Prostate gland (tissue), 2 donors: ENCODE measurements around the gene EIPR1.

ENCODE experiments used
- POLR2A ChIP-seq: fragments of 450-650 bp; IDR thresholded peaks from one replicate; pipeline ENCODE4 v1.6.1; 2016; ENCODE audit warnings: antibody characterized with exemption, mild to moderate bottlenecking
- TF ChIP-seq, protein P1 (sequence below), 4 experiments: fragments of 200-600 bp in 2 of 4; fragments of 450-650 bp in 2 of 4; sonication (generic) in 2 of 4; IDR thresholded peaks; 1 replicate in 3 of 4; 2 replicates in 1 of 4; pipeline ENCODE4 v1.5.1; 2016 to 2019; ENCODE audit warnings: antibody characterized with exemption in 4 of 4, mild to moderate bottlenecking in 2 of 4, moderate library complexity in 2 of 4

DNA sequence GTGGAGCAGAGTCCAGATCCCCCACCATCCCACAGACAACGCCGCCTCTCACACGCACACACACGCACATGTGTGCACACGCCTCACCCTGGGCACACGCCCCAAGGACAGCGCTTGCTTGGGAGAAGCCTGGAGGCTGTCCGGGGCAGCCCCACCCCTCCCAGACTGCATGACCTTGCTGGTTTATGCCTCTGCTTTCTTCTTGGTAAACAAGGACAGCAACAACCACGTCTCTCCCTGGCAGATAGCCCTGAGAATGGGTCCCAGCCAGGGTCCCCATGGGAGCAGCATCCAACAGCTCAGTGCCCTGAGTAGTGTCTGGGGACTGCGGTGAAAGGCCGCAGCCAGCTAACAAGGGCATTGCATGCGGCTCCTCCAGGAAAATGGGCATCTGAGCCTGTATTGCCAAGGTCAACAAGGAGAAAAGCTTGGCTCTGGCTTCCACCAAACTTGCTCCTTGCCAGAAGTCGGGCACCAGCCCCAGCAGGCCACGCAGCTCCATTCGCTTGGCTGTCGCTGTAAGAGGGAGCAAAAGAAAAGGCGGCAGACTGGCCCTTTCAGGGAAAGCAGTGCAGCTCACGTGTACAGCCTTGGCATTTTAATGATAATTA lies 234.6 kb downstream of the EIPR1 start:
- TF ChIP-seq, protein P1, sequence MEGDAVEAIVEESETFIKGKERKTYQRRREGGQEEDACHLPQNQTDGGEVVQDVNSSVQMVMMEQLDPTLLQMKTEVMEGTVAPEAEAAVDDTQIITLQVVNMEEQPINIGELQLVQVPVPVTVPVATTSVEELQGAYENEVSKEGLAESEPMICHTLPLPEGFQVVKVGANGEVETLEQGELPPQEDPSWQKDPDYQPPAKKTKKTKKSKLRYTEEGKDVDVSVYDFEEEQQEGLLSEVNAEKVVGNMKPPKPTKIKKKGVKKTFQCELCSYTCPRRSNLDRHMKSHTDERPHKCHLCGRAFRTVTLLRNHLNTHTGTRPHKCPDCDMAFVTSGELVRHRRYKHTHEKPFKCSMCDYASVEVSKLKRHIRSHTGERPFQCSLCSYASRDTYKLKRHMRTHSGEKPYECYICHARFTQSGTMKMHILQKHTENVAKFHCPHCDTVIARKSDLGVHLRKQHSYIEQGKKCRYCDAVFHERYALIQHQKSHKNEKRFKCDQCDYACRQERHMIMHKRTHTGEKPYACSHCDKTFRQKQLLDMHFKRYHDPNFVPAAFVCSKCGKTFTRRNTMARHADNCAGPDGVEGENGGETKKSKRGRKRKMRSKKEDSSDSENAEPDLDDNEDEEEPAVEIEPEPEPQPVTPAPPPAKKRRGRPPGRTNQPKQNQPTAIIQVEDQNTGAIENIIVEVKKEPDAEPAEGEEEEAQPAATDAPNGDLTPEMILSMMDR (IDR thresholded peaks at IDR 0.05) = no peak
- TF ChIP-seq POLR2A = no peak
